GM21526 (cell line): ENCODE data around the gene PPT2.
"Not testable (repeated sequence)": the region's sequence is repeated elsewhere in the genome, so short reads cannot be mapped to it uniquely, and the experiment has no call there.

Source experiments
- ATAC-seq: cut with Tn5 transposase; IDR thresholded peaks from one replicate; pipeline ENCODE4 v1.9.1; 2021; ENCODE audit warnings: moderate library complexity; ENCODE audit not compliant: unreplicated experiment, low FRiP score

PPT2 gene

DNA sequence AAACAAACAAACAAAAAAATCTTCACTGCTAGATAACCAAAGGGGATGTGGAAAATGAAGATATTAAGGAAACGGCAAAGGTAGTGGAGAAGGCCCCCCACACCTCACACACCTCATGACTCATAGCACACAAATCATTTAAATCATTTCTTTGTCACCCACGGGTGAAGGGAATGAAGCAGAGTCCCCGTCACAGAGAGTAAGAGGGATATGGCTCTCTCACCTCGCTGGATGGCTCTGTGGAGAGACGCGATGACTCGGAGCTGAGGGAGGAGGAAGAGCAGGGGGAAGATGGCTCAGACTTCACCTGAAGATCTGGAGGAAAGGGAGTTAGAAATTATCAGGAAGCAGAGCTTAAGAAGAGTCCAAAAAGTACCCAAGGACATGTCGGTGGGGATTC lies 27.1 kb upstream of the PPT2 start:
- no peak for ATAC-seq

DNA sequence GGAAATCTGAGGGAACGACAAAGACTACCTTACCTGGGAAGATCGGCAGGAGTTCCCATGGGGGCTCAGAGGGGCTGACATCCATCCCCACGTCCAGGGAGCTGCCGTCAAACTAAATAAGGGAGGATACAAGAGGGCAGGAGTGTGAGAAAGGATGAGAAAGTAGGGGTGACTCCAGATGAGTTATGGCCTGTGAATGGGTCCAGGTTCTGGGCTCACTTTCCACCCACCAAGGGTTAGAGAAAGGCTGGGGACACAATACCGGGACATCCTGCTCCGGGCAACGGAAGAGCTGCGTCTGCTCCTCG lies 26.6 kb upstream of the PPT2 start:
- no peak for ATAC-seq

GRCh38 chr6:32127717-32128592 lies 26.0 kb upstream of the PPT2 start, which contains the start of gene ATF6B:
ATF6B (minus strand) TSS chr6:32128246; CDS start chr6:32128207, 39 bp downstream.
- peak; percentile 77 for ATAC-seq

DNA sequence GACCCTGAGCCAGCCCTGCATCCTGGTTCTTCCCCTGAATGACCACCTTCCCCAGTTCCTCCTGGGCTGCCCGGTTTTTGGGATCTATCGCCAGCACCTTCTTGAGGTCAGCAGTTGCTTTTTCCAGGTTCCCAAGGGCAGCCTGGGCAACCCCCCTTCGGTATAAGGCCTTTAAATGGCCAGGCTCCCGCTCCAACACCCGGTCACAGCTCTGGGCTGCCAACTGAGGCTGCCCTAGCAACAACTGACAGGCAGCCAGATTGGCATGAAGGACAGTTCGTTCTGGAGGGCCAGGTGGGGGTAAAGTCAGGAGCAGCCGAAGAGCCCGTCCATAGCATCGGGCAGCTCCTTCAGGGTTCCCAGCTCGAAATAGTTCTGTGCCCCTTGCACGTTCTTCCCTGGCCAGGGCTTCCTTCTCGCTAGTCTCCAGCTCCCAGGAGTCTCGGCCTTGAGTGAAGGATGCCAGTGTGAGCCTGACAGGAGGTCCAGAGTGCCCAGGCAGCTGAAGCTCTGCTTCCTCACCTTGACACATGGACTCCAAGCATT lies 25.1 kb upstream of the PPT2 start:
- no peak for ATAC-seq

GRCh38 chr6:32129297-32130088 lies 24.4 kb upstream of the PPT2 start:
- no peak for ATAC-seq

- no peak for ATAC-seq
Observed at GRCh38 chr6:32131439-32131948, 22.4 kb upstream of the PPT2 start.

GRCh38 chr6:32132110-32132509 lies 21.8 kb upstream of the PPT2 start:
- no peak for ATAC-seq

DNA sequence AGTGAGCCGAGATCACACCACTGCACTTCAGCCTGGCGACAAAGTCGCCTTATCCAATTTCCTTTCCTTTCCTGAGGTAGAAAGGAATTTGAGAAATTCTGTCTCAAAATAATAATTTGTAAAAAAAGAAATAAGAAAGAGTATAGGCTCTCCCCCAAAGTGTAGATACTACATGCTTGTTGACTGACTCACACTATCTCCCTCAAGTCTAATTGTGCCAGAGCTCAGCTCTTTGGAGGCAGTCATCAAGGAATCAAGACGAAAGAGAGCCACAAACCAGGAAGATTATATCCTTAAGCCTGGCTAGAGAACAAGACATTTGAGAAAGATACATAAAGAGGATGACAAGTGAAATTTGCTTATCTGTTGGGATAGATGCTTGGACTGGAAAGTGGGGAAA lies 20.2 kb upstream of the PPT2 start:
- ATAC-seq, result no peak

GRCh38 chr6:32137454-32137853 lies 16.5 kb upstream of the PPT2 start:
- no peak for ATAC-seq

GRCh38 chr6:32139590-32139989 lies 14.4 kb upstream of the PPT2 start:
- ATAC-seq, result no peak

GRCh38 chr6:32140420-32141046 lies 13.4 kb upstream of the PPT2 start:
- no peak for ATAC-seq

DNA sequence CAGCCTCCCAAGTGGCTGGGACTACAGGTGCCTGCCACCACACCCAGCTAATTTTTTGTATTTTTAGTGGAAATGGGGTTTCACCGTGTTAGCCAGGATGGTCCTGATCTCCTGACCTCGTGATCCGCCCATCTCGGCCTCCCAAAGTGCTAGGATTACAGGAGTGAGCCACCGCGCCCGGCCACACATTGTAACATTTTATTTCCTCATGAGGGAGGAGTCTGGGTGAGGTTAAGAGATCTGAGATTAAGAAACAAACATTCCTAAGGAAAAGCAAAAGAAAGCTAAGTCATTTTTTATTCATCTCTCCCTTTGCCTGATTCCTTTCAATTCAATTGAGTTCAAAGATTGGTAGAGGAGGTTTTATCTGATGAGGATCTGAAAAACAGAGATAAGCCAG lies 9.7 kb upstream of the PPT2 start:
- ATAC-seq, result not testable (repeated sequence)

DNA sequence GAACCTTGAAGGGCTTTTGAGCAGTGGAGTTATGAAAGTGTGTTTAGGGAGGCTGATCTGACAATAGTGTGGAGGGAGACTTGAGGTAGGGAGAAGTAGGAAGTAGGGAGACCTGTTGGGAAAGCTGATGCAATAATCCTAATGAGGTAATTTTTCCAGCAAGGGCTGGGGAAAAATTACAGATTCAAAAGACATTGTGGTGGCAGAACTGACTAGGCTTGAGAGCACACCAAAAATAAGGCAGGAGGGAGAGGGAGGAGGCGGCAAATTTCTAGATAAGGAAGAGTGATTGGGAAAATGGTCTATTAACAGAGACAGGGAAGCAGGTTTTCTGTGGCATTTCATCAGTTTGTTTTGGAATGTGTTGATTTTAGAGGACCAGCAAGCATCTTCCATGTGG lies 7.7 kb upstream of the PPT2 start:
- ATAC-seq, result no peak

- no peak for ATAC-seq
Observed at GRCh38 chr6:32146687-32147086, 7.3 kb upstream of the PPT2 start.

- ATAC-seq, result no peak
Observed at GRCh38 chr6:32147401-32148132, 6.4 kb upstream of the PPT2 start.

GRCh38 chr6:32148289-32149091 lies 5.5 kb upstream of the PPT2 start:
- no peak for ATAC-seq

DNA sequence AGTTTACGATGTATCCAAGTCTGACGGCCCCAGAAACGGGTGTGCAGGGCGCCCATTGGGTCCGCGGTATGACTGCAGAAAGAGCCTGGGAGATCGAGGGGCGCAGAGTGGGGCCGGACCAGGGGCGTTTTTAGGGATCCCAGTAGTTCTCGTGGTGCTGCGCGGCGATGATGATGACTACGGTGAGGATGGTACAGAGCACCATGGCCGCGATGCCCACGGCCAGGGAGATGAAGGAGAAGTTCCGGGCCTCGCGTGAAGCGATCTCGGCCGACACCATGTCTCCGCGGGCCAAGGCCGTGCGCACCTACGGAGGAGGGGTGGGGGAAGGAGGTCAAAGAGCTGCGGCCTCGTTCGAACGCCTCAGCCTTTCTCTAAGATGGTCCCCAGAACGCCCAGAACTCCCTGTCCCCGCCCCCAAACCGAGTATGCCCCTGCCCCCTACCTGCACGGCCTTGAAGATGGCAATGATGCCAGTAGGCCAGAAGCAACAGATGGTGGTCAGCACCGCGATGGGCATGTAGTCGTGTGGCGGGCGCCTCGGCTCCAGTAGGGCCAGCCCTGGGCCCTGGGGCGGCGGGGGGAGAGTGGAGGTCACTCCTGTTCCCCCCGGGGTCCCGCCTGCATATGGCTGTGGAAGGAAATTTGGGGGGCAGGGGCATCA lies 4.7 kb upstream of the PPT2 start:
- no peak for ATAC-seq

DNA sequence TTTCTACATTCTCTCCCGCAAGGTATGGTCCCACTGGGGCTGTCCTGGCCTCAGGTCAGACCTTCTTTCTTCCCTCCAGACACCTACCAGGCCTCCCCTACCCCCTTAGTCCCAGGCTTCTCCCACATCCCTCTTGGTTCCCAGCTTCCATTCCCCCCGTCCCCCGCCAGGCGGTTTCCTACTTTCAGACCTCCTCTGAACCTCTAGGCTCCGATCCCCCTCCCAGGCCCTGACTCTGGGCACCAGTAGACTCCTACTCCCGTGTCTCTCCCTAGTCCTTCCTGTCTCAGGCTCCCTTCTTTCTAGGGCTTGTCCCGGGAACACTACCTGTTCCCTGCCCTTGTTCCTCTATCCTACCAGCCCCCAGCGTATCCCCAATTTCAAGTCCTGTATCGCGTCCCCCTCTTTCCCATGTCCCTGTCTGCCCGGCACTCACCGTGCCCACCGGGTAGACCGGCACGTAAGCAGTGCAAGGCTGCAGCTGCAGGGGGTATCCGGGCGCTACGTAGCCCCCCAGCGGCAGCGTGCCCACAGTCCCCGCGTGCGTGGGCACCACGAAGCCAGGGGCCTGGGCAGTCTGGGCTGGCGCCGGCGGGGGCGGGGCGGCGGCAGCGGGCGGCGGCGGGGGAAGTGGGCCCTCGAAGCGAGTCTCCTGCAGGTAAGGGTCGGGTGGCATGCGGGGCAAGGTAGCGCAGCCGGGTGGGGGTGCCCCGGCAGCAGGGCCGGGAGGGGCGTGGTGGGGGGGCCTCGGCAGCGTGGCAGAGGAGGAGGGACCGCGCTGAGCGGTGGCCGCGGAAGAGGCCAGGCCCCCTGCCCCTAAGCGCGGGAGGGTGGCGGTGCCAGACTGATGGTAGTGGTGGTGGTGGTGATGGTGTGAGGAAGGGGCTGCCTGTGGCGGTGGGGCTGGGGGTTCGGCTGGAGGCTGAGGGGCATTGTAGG lies 3.7 kb upstream of the PPT2 start:
- no peak for ATAC-seq
